ENCODE data around the gene HMGCLL1.

GRCh38 chr6:55469951-55470366 is 109.0 kb downstream of the HMGCLL1 start:
- TF ChIP-seq CTCF (IDR thresholded peaks at IDR 0.05) (no peak), ZFX (IDR thresholded peaks at IDR 0.05; ENCODE audit: borderline replicate concordance) (no peak)

Data from 22Rv1 (cell line).